Suprapubic skin (tissue), 4 donors: Measurements from ENCODE around the gene CABLES1. TPM values are rescaled to one million over a fixed set of nuclear protein-coding genes. Genes with fewer than 3 reads are reported as not detected.
A peak's percentile ranks its signal among the peaks of the same experiment; 100 is the strongest.

ENCODE experiments used
- DNase-seq, 2 donors: peaks; one replicate each; pipeline ENCODE4 v3.0.0-alpha.2; 2019; ENCODE audit warnings: low spot score in 2 of 2
- H3K27ac ChIP-seq: fragments of 200-600 bp; sonication (generic); one replicate; pipeline ENCODE4 v1.5.1; 2019
- H3K27me3 ChIP-seq: fragments of 200-600 bp; sonication (generic); one replicate; pipeline ENCODE4 v1.5.1; 2019
- H3K36me3 ChIP-seq: fragments of 200-600 bp; sonication (generic); one replicate; pipeline ENCODE4 v1.5.1; 2019
- H3K4me1 ChIP-seq: fragments of 200-600 bp; sonication (generic); one replicate; pipeline ENCODE4 v1.5.1; 2019
- H3K4me3 ChIP-seq: fragments of 200-600 bp; sonication (generic); one replicate; pipeline ENCODE4 v1.5.1; 2019; ENCODE audit warnings: mild to moderate bottlenecking
- H3K9me3 ChIP-seq: fragments of 200-600 bp; sonication (generic); one replicate; pipeline ENCODE4 v1.5.1; 2019
- CTCF ChIP-seq, 2 donors: fragments of 200-600 bp in 1 of 2; fragments of 450-650 bp in 1 of 2; sonication (generic) in 1 of 2; IDR thresholded peaks; one replicate each; pipeline ENCODE4 v1.5.1; 2016 to 2019; ENCODE audit warnings: antibody characterized with exemption in 2 of 2, mild to moderate bottlenecking in 1 of 2, moderate library complexity in 1 of 2
- EP300 ChIP-seq: sonication (generic); formaldehyde crosslinking; IDR thresholded peaks from one replicate; pipeline ENCODE4 v1.6.1; 2017; ENCODE audit warnings: antibody characterized with exemption
- POLR2A ChIP-seq, 2 donors: fragments of 450-650 bp; IDR thresholded peaks; one replicate each; pipeline ENCODE4 v1.6.1; 2017; ENCODE audit warnings: antibody characterized with exemption in 2 of 2, mild to moderate bottlenecking in 2 of 2, moderate library complexity in 2 of 2
- POLR2AphosphoS5 ChIP-seq, 3 donors: sonication (generic); formaldehyde crosslinking; IDR thresholded peaks; one replicate each; pipeline ENCODE4 v1.6.1; 2017; ENCODE audit warnings: antibody characterized with exemption in 3 of 3
- WGBS: methylation state at CpG from one replicate; pipeline ENCODE4 v1.1.5; 2018; 5-methylcytosine and 5-hydroxymethylcytosine counted together
- total RNA-seq, 4 donors: library from RNA; depleted of rRNA; stranded (reverse); fragments of >200 nt; gene quantifications; one replicate each; pipeline ENCODE4 v1.1.0, GENCODE V29; 2016

CABLES1 gene
- total RNA-seq, 4 donors from 2014 or later = 24.9 to 42.2 (median 38.0) TPM

DNA sequence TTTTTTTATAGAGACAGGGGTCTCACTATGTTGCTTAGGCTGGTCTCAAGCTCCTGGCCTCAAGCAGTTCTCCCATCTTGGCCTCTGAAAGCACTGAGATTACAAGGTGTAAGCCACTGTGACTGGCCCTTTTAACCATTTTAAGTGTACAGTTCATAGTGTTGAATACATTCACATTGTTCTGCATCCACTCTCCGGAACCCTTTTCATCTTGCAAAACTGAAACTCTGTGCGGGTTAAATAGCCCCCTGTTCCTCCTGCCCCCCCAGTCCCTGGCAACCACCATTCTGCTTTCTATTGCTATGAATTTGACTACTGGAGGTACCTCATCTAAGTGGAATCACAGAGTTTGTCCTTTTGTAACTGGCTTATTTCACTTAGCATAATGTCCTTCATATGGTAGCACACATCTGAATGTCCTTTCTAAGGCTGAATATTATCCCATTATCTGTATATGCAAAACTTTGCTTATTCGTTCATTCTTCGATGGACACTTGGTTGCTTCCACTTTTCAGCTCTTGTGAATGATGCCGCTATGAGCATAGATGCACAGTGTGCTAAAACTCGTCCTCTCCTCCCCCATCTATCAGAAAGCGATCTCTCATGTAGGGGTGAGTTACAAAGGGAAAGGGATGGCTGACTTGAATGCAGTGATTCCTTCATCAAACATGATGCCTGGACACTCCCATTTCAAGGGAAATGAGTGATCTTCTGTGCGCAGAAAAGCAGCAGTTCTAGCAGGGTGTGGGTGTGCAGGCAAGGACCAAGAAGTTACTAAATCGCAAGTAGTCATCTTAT is 30.2 kb downstream of the CABLES1 start:
- H3K27ac ChIP-seq = no peak overlapping the region
- no peaks in the 10 kb centered on the region for H3K36me3 ChIP-seq
- DNase-seq = no peak
- H3K9me3 ChIP-seq = no peaks in the 10 kb centered on the region
- no peak for TF ChIP-seq CTCF (IDR thresholded peaks at IDR 0.05)
- no peak for TF ChIP-seq EP300
- no peak for TF ChIP-seq POLR2AphosphoS5 (IDR thresholded peaks at IDR 0.05)
- no peak for TF ChIP-seq POLR2A (IDR thresholded peaks at IDR 0.05)
- no peaks in the 10 kb centered on the region for H3K4me1 ChIP-seq
- WGBS = 95% methylated on average over 9 of the region's 9 CpGs
- H3K4me3 ChIP-seq = no peak overlapping the region
- no peaks in the 10 kb centered on the region for H3K27me3 ChIP-seq

DNA sequence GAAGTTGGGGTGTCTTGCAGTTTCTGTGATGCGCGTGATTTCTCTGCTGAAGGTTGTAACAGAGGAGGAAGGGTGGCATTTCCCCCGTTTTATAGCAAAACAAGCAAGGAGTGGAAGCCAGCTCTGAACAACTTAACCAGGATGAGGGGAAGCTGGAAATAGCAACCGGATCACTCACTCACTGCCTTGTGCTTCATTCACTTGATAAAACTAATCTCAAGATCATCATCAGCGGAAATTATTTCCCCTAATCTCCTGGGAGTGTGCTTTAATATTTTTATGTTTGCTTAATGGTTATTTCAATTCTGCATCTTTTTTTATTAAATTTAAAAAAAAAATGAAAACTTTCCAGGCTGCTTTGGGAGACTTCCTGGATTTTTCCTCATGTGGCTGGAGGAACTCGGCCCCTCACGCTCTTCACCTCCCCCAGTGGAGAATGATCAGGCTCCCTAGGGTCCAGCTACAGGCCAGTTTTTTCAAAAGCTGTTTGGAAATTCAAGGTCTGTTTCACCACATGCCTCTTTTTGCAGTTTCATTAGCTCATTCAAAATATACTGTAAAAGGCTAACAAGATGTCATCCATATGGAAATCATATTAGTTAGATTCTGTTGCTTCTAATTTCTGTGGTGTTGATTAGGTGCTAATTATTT is 31.7 kb downstream of the CABLES1 start:
- WGBS = 51% methylated on average over 7 of the region's 7 CpGs
- Histone ChIP-seq H3K27ac (no peak overlapping the region), H3K27me3 (no peaks in the 10 kb centered on the region), H3K36me3 (no peaks in the 10 kb centered on the region), H3K9me3 (no peaks in the 10 kb centered on the region), H3K4me3 (no peak overlapping the region), H3K4me1 (no peaks in the 10 kb centered on the region)
- TF ChIP-seq EP300 (no peak), CTCF (IDR thresholded peaks at IDR 0.05) (no peak), POLR2A (IDR thresholded peaks at IDR 0.05) (no peak), POLR2AphosphoS5 (IDR thresholded peaks at IDR 0.05) (no peak)
- peak in 1 of 2 donors; percentile 57 for DNase-seq

GRCh38 chr18:23169673-23170044 is 34.4 kb downstream of the CABLES1 start:
- DNase-seq = no peak
- H3K27ac ChIP-seq = no peak overlapping the region
- no peaks in the 10 kb centered on the region for H3K9me3 ChIP-seq
- H3K27me3 ChIP-seq = no peaks in the 10 kb centered on the region
- TF ChIP-seq POLR2AphosphoS5 (IDR thresholded peaks at IDR 0.05) = no peak
- TF ChIP-seq EP300 = no peak
- no peak for TF ChIP-seq CTCF (IDR thresholded peaks at IDR 0.05)
- TF ChIP-seq POLR2A (IDR thresholded peaks at IDR 0.05) = no peak
- 77% methylated on average over 7 of the region's 7 CpGs for WGBS
- no peaks in the 10 kb centered on the region for H3K36me3 ChIP-seq
- no peak overlapping the region for H3K4me3 ChIP-seq
- no peaks in the 10 kb centered on the region for H3K4me1 ChIP-seq

- Histone ChIP-seq H3K4me3 (no peak overlapping the region), H3K4me1 (no peaks in the 10 kb centered on the region), H3K27ac (no peak overlapping the region), H3K9me3 (no peaks in the 10 kb centered on the region), H3K36me3 (no peaks in the 10 kb centered on the region), H3K27me3 (no peaks in the 10 kb centered on the region)
- no peak for DNase-seq
- TF ChIP-seq EP300 = no peak
- TF ChIP-seq POLR2A (IDR thresholded peaks at IDR 0.05) = no peak
- TF ChIP-seq CTCF (IDR thresholded peaks at IDR 0.05) = no peak
- TF ChIP-seq POLR2AphosphoS5 (IDR thresholded peaks at IDR 0.05) = no peak
- WGBS = 95% methylated on average over 7 of the region's 7 CpGs
These were observed 34.9 kb downstream of the CABLES1 start for GRCh38 chr18:23170137-23170536.

DNA sequence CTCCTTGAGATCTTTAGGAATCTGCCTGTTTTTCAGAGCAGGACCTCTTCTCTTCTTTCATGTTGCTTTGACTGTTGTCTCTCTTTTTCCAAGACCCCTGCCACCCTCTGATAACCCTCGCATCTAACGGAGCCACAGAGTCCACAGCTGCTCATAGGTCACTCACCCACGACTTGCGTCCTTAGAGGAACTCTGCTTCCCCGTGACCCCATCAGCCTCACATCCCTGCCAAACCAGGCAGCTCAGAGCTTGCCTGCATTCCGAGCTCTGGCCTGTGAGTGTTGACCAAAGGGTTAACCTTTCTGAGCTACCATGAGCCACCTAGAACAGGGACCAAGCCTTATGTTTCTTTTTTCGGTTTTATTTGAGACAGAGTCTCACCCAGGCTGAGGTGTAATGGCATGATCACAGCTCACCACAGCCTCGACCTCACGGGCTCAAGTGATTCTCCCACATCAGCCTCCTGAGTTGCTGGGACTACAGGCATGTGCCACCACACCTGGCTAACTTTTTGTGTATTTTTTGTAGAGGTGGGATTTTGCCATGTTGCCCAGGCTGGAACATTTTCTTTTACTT is 36.4 kb downstream of the CABLES1 start:
- H3K4me1 ChIP-seq = no peaks in the 10 kb centered on the region
- no peaks in the 10 kb centered on the region for H3K27me3 ChIP-seq
- no peaks in the 10 kb centered on the region for H3K36me3 ChIP-seq
- H3K4me3 ChIP-seq = no peak overlapping the region
- no peaks in the 10 kb centered on the region for H3K9me3 ChIP-seq
- DNase-seq = no peak
- TF ChIP-seq CTCF (IDR thresholded peaks at IDR 0.05) = no peak
- no peak for TF ChIP-seq EP300
- TF ChIP-seq POLR2AphosphoS5 (IDR thresholded peaks at IDR 0.05) = no peak
- no peak for TF ChIP-seq POLR2A (IDR thresholded peaks at IDR 0.05)
- 85% methylated on average over 9 of the region's 9 CpGs for WGBS
- H3K27ac ChIP-seq = no peak overlapping the region
